ENCODE measurements around the gene CDH15.
A peak's percentile ranks its signal among the peaks of the same experiment; 100 is the strongest.
"Not testable (repeated sequence)": the region's sequence is repeated elsewhere in the genome, so short reads cannot be mapped to it uniquely, and the experiment has no call there.

CDH15 gene

GRCh38 chr16:89185887-89186592 is 14.5 kb downstream of the CDH15 start:
- not testable (repeated sequence) for FAIRE-seq

GRCh38 chr16:89186593-89187031 is 15.1 kb downstream of the CDH15 start:
- FAIRE-seq; DNase-seq (ENCODE audit: extremely low spot score, insufficient read length, low read depth): not testable (repeated sequence)

More at GRCh38 chr16:89185887-89186592, 14.5 kb downstream of the CDH15 start:
- not testable (repeated sequence) for DNase-seq (ENCODE audit: extremely low spot score, insufficient read length, low read depth)

GRCh38 chr16:89187032-89187769 is 15.7 kb downstream of the CDH15 start:
- DNase-seq (ENCODE audit: extremely low spot score, insufficient read length, low read depth) = no peak
- FAIRE-seq = no peak

- no peak for FAIRE-seq
Observed at GRCh38 chr16:89187770-89188392, 16.3 kb downstream of the CDH15 start.

DNA sequence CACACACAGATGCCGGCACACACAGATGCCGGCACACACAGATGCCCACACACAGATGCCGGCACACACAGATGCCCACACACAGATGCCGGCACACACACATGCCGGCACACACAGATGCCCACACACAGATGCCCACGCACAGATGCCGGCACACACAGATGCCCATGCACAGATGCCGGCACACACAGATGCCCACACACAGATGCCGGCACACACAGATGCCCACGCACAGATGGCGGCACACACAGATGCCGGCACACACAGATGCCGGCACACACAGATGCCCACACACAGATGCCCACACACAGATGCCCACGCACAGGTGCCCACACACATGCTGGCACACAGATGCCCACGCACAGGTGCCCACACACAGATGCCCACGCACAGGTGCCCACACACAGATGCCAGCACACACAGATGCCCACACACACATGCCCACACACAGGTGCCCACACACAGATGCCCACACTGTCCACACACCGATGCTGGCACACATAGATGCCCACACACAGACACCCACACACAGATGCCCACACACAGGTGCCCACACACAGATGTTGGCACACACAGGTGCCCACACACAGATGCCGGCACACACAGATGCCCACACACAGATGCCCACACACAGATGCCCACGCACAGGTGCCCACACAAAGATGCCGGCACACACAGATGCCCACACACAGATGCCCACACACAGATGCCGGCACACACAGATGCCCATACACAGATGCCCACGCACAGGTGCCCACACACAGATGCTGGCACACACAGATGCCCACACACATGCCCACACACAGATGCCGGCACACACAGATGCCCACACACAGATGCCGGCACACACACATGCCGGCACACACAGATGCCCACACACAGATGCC is 17.2 kb downstream of the CDH15 start:
- DNase-seq (ENCODE audit: extremely low spot score, insufficient read length, low read depth); FAIRE-seq: not testable (repeated sequence)

More at GRCh38 chr16:89187770-89188392, 16.3 kb downstream of the CDH15 start:
- no peak for DNase-seq (ENCODE audit: extremely low spot score, insufficient read length, low read depth)

DNA sequence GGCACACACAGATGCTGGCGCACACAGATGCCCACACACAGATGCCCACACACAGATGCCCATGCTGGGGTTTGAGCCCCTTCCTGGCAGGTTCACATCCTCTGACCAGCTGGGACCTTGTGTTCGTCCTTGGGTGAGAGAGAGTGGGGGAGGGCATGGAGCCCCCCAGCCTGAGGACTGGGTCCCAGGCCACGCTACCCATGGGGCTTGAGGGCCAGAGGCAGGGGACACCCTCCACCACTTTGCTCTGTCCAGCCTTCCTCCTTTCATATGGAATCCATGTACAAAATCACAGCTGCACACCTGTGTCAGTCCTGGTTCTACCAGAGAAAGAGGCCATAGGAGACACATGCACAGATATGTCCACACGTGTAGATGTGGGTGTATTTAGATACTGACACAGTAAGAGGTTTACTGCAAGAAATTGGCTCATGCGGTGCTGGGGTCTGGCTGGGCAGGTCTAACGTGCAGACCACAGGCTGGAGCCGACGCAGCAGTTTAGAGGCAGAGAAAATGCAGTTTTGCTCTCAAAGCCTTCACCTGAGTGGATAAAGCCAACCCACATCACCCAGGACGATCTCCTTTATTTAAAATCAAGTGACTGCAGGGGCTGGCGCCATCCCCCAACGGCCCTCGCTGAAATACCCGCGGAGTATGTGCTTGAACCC is 17.9 kb downstream of the CDH15 start:
- FAIRE-seq (no peak), DNase-seq (ENCODE audit: extremely low spot score, insufficient read length, low read depth) (no peak)

DNA sequence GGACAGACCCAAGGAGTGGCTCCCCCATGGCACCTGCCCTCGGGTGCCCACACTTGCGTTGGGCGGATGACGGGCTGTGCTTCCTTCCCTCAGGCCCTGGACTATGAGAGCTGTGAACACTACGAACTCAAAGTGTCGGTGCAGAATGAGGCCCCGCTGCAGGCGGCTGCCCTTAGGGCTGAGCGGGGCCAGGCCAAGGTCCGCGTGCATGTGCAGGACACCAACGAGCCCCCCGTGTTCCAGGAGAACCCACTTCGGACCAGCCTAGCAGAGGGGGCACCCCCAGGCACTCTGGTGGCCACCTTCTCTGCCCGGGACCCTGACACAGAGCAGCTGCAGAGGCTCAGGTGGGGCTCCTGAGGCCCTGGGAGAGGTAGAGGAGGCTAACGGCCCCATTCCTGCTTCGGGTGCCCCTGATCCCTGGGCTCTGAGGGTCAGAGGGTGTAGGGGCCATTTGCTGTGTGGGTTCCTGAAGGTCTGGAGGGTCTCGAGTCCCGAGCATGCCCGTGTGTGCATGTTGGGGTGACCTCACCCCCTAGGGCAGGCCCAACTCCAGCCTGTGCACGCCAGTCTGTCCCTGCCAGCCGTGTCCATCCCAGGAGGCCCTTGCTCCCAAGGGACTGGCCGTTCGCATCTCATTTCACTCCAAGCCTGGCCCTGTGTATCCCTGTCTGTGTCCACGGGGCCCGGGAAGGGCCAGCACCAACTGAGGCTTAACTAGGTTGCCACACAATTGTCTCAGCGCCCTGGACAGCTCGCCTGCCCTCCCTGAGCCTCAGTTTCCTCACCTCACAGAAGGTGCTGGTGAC is 18.8 kb downstream of the CDH15 start:
- DNase-seq (ENCODE audit: extremely low spot score, insufficient read length, low read depth) (no peak), FAIRE-seq (no peak)

GRCh38 chr16:89191033-89191900 is 19.7 kb downstream of the CDH15 start:
- FAIRE-seq (no peak), DNase-seq (ENCODE audit: extremely low spot score, insufficient read length, low read depth) (no peak)

GRCh38 chr16:89191901-89192185 is 20.3 kb downstream of the CDH15 start:
- FAIRE-seq (no peak), DNase-seq (ENCODE audit: extremely low spot score, insufficient read length, low read depth) (no peak)

GRCh38 chr16:89192186-89192955 is 20.8 kb downstream of the CDH15 start:
- peak; percentile 87 for FAIRE-seq
- DNase-seq (ENCODE audit: extremely low spot score, insufficient read length, low read depth) = not testable (repeated sequence)

DNA sequence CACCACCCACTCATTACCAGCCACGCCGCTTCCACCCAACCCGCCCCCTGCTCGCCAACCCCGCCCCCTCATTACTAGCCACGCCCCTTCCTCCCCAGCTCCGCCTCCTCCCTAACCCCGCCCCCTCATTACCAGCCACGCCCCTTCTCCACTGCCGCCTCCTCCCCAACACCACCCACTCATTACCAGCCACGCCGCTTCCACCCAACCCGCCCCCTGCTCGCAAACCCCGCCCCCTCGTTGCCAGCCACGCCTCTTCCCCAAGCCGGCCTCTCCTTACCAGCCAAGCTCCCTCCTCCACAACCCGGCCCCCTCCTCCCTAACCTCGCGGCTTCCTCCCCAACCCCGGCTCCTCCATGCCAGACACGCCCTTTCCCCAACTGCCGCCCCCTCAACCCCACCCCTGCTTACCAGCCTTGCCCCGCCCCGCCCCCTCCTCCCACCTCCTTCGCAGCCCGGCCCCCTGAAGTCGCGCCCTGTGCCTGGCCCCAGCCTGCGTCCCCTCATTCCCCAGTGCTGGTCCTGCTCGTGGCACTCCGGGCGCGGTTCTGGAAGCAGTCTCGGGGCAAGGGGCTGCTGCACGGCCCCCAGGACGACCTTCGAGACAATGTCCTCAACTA is 21.5 kb downstream of the CDH15 start:
- DNase-seq (ENCODE audit: extremely low spot score, insufficient read length, low read depth) (no peak), FAIRE-seq (no peak)

DNA sequence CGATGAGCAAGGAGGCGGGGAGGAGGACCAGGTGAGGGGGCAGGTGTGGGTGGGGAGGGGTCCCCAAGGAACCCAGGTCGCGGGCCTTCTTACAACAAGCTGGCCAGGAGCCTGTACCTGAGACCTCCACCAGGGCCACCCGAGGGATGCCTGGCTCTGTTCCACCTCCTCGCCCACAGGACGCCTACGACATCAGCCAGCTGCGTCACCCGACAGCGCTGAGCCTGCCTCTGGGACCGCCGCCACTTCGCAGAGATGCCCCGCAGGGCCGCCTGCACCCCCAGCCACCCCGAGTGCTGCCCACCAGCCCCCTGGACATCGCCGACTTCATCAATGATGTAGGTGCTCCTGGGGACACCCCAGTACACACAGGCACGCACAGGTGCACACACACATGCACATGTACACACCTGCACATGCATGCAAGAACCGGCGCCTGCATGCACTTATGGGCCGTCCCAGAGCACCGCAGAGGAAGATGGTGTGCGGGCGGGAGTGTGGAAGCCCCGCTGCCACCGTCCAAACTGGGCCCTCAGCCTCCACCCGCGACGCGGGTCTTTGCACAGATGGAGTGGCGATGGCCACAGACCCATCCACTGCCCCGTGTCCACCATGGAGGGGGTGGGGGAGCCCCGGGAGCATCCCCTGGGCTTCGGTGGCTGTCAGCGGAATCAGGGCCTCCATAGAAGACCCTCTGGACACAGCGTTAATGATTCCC is 22.2 kb downstream of the CDH15 start:
- FAIRE-seq (no peak), DNase-seq (ENCODE audit: extremely low spot score, insufficient read length, low read depth) (no peak)

GRCh38 chr16:89194340-89195311 is 23.1 kb downstream of the CDH15 start:
- FAIRE-seq (no peak), DNase-seq (ENCODE audit: extremely low spot score, insufficient read length, low read depth) (no peak)

DNA sequence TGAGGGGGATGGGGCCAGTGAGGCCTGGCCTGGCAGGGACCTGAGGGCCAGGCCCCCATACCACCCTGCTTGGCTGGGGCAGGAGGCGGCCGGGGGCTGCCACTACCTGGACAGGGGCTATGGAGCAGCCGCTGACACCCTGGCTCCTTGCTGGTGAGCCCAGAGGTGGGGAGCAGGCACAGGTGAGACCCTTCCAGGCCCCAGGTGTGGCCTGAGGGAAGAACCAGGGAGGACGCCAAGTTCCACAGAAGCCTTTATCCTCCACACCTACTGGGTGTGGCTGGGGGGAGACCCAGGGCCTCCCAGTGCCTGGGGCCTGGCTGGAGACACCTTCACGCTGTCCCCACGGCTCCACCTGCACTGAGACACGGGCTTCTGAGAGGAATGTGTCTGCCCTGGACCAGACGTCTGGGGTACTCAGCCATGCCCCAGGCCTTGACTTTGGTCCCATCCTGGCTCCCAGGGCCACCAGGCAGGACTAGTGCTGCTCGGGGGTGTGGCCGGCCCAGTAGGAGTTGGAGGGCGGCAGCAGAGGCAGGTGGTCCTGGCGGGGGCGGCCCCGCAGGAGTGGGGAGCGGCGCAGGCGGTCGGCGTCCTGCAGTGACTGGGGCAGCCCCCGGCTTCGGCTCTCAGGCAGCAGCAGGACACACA is 24.1 kb downstream of the CDH15 start:
- FAIRE-seq (no peak), DNase-seq (ENCODE audit: extremely low spot score, insufficient read length, low read depth) (no peak)
